ENCODE measurements around the gene YBX3. TPM values are rescaled to one million over a fixed set of nuclear protein-coding genes. Genes with fewer than 3 reads are reported as not detected.

YBX3 gene
- polyA plus RNA-seq, 4 donors: 219 to 263 (median 239) TPM

- peak; percentile 20 to 39 (median 31) for DNase-seq (ENCODE audit: low read depth in 4 of 4, low spot score in 3 of 4)
Observed at GRCh38 chr12:10673659-10674384, 49.3 kb downstream of the YBX3 start, which contains the start of gene STYK1. Gene STYK1 (minus strand): TSS chr12:10674052. CDS start chr12:10634618, 39,434 bp downstream.

GRCh38 chr12:10672231-10672868, 50.8 kb downstream of the YBX3 start:
- DNase-seq (ENCODE audit: low read depth in 4 of 4, low spot score in 3 of 4): no peak

- DNase-seq (ENCODE audit: low read depth in 4 of 4, low spot score in 3 of 4): no peak
Observed at GRCh38 chr12:10669533-10669932, 53.6 kb downstream of the YBX3 start.

- no peak for DNase-seq (ENCODE audit: low read depth in 4 of 4, low spot score in 3 of 4)
Observed at GRCh38 chr12:10668526-10668925, 54.6 kb downstream of the YBX3 start.

GRCh38 chr12:10667581-10667980, 55.5 kb downstream of the YBX3 start:
- no peak for DNase-seq (ENCODE audit: low read depth in 4 of 4, low spot score in 3 of 4)

- no peak for DNase-seq (ENCODE audit: low read depth in 4 of 4, low spot score in 3 of 4)
Observed at GRCh38 chr12:10664499-10664898, 58.6 kb downstream of the YBX3 start.

- no peak for DNase-seq (ENCODE audit: low read depth in 4 of 4, low spot score in 3 of 4)
Observed at GRCh38 chr12:10663869-10664268, 59.3 kb downstream of the YBX3 start.

GRCh38 chr12:10661338-10661737, 61.8 kb downstream of the YBX3 start:
- no peak for DNase-seq (ENCODE audit: low read depth in 4 of 4, low spot score in 3 of 4)

GRCh38 chr12:10654003-10654402, 69.1 kb downstream of the YBX3 start:
- DNase-seq (ENCODE audit: low read depth in 4 of 4, low spot score in 3 of 4): no peak

GRCh38 chr12:10652192-10652591, 70.9 kb downstream of the YBX3 start:
- DNase-seq (ENCODE audit: low read depth in 4 of 4, low spot score in 3 of 4): no peak

Other genes starting within 250 kb of the YBX3 start
- 1 to 10 TPM in 3 of 4 donors, under 1 TPM in 1; 0.56 to 9.5 (median 4.7) TPM for gene EIF2S3B, start 217.4 kb downstream of the YBX3 start, polyA plus RNA-seq (ENCODE audit: insufficient read length in 4 of 4)
- 10 to 100 TPM; 38.5 to 50.0 (median 41.1) TPM for gene MAGOHB, start 109.7 kb downstream of the YBX3 start, polyA plus RNA-seq (ENCODE audit: insufficient read length in 4 of 4)
- gene STYK1, start 49.3 kb downstream of the YBX3 start, polyA plus RNA-seq (ENCODE audit: insufficient read length in 4 of 4): 1 to 10 TPM in 2 of 4 donors, under 1 TPM in 2; 0.10 to 1.7 (median 0.99) TPM
- not detected for gene TAS2R7, start 79.3 kb upstream of the YBX3 start, polyA plus RNA-seq (ENCODE audit: insufficient read length in 4 of 4)
- not detected for gene TAS2R8, start 84.0 kb upstream of the YBX3 start, polyA plus RNA-seq (ENCODE audit: insufficient read length in 4 of 4)
- not detected for gene TAS2R9, start 86.8 kb upstream of the YBX3 start, polyA plus RNA-seq (ENCODE audit: insufficient read length in 4 of 4)
- 1 to 10 TPM; 1.1 to 2.6 (median 2.1) TPM for gene TAS2R10, start 103.0 kb upstream of the YBX3 start, polyA plus RNA-seq (ENCODE audit: insufficient read length in 4 of 4)
- 1 to 10 TPM; 6.5 to 9.1 (median 7.6) TPM for gene PRR4, start 126.2 kb upstream of the YBX3 start, polyA plus RNA-seq (ENCODE audit: insufficient read length in 4 of 4)
- 10 to 100 TPM in 3 of 4 donors, 1 to 10 TPM in 1; 7.8 to 16.2 (median 13.0) TPM for gene PRH1, start 160.9 kb upstream of the YBX3 start, polyA plus RNA-seq (ENCODE audit: insufficient read length in 4 of 4)
- under 1 TPM in 3 of 4 donors, not detected in 1; 0.09 to 0.14 (median 0.14) TPM for gene TAS2R13, start 186.2 kb upstream of the YBX3 start, polyA plus RNA-seq (ENCODE audit: insufficient read length in 4 of 4)
- gene PRH2, start 205.9 kb upstream of the YBX3 start, polyA plus RNA-seq (ENCODE audit: insufficient read length in 4 of 4): under 1 TPM in 3 of 4 donors, not detected in 1; 0.29 to 0.76 (median 0.45) TPM
- gene TAS2R14, start 215.9 kb upstream of the YBX3 start, polyA plus RNA-seq (ENCODE audit: insufficient read length in 4 of 4): 1 to 10 TPM; 2.5 to 4.0 (median 3.2) TPM